Loucy (cell line): ENCODE data around the gene CACNA2D4.
A peak's percentile ranks its signal among the peaks of the same experiment; 100 is the strongest.

ENCODE experiments used
- H2AFZ ChIP-seq: fragments of 200-600 bp; sonication (generic); 2 replicates; pipeline ENCODE4 v1.6.0; 2016; ENCODE audit warnings: antibody characterized with exemption, mild to moderate bottlenecking, low read length, moderate library complexity
- H3F3A ChIP-seq: fragments of 200-600 bp; 2 replicates; pipeline ENCODE4 v1.6.0; 2016; ENCODE audit warnings: antibody characterized with exemption, low read depth, mild to moderate bottlenecking
- H3K27me3 ChIP-seq: fragments of 200-600 bp; sonication (generic); 2 replicates; pipeline ENCODE4 v1.6.1; 2014; ENCODE audit warnings: low read length, mild to moderate bottlenecking; ENCODE audit not compliant: insufficient read depth, poor library complexity, severe bottlenecking
- H3K36me3 ChIP-seq: fragments of 200-600 bp; sonication (generic); 2 replicates; pipeline ENCODE4 v1.6.1; 2016; ENCODE audit warnings: low read length; ENCODE audit not compliant: insufficient read depth
- H3K4me1 ChIP-seq: fragments of 200-600 bp; sonication (generic); 2 replicates; pipeline ENCODE4 v1.5.1; 2014; ENCODE audit warnings: low read length, mild to moderate bottlenecking; ENCODE audit not compliant: insufficient read depth, poor library complexity, severe bottlenecking
- H3K4me2 ChIP-seq: fragments of 200-600 bp; sonication (generic); 2 replicates; pipeline ENCODE4 v1.6.0; 2014; ENCODE audit warnings: antibody characterized with exemption, low read length, low read depth, mild to moderate bottlenecking; ENCODE audit not compliant: poor library complexity, severe bottlenecking
- H3K4me3 ChIP-seq: fragments of 200-600 bp; sonication (generic); 2 replicates; pipeline ENCODE4 v1.5.1; 2014; ENCODE audit warnings: low read length, mild to moderate bottlenecking, mixed read lengths; ENCODE audit not compliant: poor library complexity, severe bottlenecking
- H3K79me2 ChIP-seq: fragments of 200-600 bp; sonication (generic); 2 replicates; pipeline ENCODE4 v1.6.1; 2014; ENCODE audit warnings: low read length; ENCODE audit not compliant: insufficient read depth
- H3K9ac ChIP-seq: fragments of 200-600 bp; sonication (generic); 2 replicates; pipeline ENCODE4 v1.6.0; 2014; ENCODE audit warnings: mild to moderate bottlenecking, low read depth, low read length, moderate library complexity; ENCODE audit not compliant: poor library complexity, severe bottlenecking
- H3K9me2 ChIP-seq: fragments of 200-600 bp; sonication (generic); replicated peaks from 2 replicates; pipeline ENCODE4 v1.6.1; 2016; ENCODE audit warnings: low read depth, low read length, mixed read lengths
- H3K9me3 ChIP-seq: fragments of 200-600 bp; sonication (generic); 2 replicates; pipeline ENCODE4 v1.6.1; 2014; ENCODE audit warnings: mild to moderate bottlenecking, antibody characterized with exemption, low read length, low read depth; ENCODE audit not compliant: insufficient read depth
- H4K20me1 ChIP-seq: fragments of 200-600 bp; sonication (generic); 2 replicates; pipeline ENCODE4 v1.6.0; 2014; ENCODE audit warnings: antibody characterized with exemption, low read length, mild to moderate bottlenecking; ENCODE audit not compliant: insufficient read depth, poor library complexity, severe bottlenecking
- CTCF ChIP-seq: fragments of 200-600 bp; sonication (generic); conservative IDR thresholded peaks from 2 replicates; pipeline ENCODE4 v1.5.1; 2014; ENCODE audit warnings: mild to moderate bottlenecking, antibody characterized with exemption, low read length
- EZH2phosphoT487 ChIP-seq: fragments of 200-600 bp; IDR thresholded peaks from 2 replicates; pipeline ENCODE4 v1.6.1; 2018; ENCODE audit warnings: antibody characterized with exemption, mild to moderate bottlenecking, moderate library complexity, borderline replicate concordance

Gene CACNA2D4

GRCh38 chr12:1929985-1930802 is 11.7 kb upstream of the CACNA2D4 start:
- Histone ChIP-seq H3K79me2 (no peaks in the 10 kb centered on the region), H3K4me3 (no peak overlapping the region), H3K27me3 (no peaks in the 10 kb centered on the region), H3K9me3 (no peaks in the 10 kb centered on the region), H3K9me2 (no peaks in the 10 kb centered on the region), H4K20me1 (no peaks in the 10 kb centered on the region), H3F3A (no peaks in the 10 kb centered on the region), H3K36me3 (no peaks in the 10 kb centered on the region), H3K9ac (peak overlapping the region; percentile 36), H2AFZ (no peak overlapping the region), H3K4me1 (peaks cover 74% of the 10 kb centered on the region), H3K4me2 (no peak overlapping the region)
- TF ChIP-seq CTCF (no peak), EZH2phosphoT487 (no peak)

- Histone ChIP-seq H3K27me3 (no peaks in the 10 kb centered on the region), H3K4me3 (no peak overlapping the region), H2AFZ (0 out of 2 replicates have a peak overlapping the region, but pooled peaks have one; percentile 50), H3K4me2 (no peak overlapping the region), H3K9ac (peak overlapping the region; percentile 12), H3K79me2 (no peaks in the 10 kb centered on the region), H4K20me1 (no peaks in the 10 kb centered on the region), H3K36me3 (no peaks in the 10 kb centered on the region), H3K9me3 (no peaks in the 10 kb centered on the region), H3K4me1 (peaks cover 74% of the 10 kb centered on the region), H3K9me2 (no peaks in the 10 kb centered on the region), H3F3A (no peaks in the 10 kb centered on the region)
- TF ChIP-seq CTCF: no peak
- TF ChIP-seq EZH2phosphoT487: no peak
Observed at GRCh38 chr12:1929241-1929984, 11.0 kb upstream of the CACNA2D4 start.

GRCh38 chr12:1928439-1929121 is 10.1 kb upstream of the CACNA2D4 start:
- H3K9ac ChIP-seq: peak overlapping the region; percentile 12
- H3K9me2 ChIP-seq: no peaks in the 10 kb centered on the region
- H3K9me3 ChIP-seq: no peaks in the 10 kb centered on the region
- no peaks in the 10 kb centered on the region for H3F3A ChIP-seq
- H3K4me2 ChIP-seq: no peak overlapping the region
- no peaks in the 10 kb centered on the region for H4K20me1 ChIP-seq
- TF ChIP-seq CTCF: no peak
- no peak for TF ChIP-seq EZH2phosphoT487
- no peak overlapping the region for H2AFZ ChIP-seq
- peaks cover 72% of the 10 kb centered on the region for H3K4me1 ChIP-seq
- H3K4me3 ChIP-seq: no peak overlapping the region
- no peaks in the 10 kb centered on the region for H3K36me3 ChIP-seq
- H3K79me2 ChIP-seq: no peaks in the 10 kb centered on the region
- H3K27me3 ChIP-seq: no peaks in the 10 kb centered on the region
